Esophagus squamous epithelium (tissue), 5 donors: Measurements from ENCODE around the gene KRT8. TPM values are rescaled to one million over a fixed set of nuclear protein-coding genes. Genes with fewer than 3 reads are reported as not detected.

ENCODE experiments used
- DNase-seq: peaks from one replicate; lab custom pipeline; 2025; lab: John Stamatoyannopoulos, UW
- H3K27ac ChIP-seq, 4 donors: fragments of 200-600 bp; sonication (generic); one replicate each; pipeline ENCODE4 v1.5.1; 2016 to 2019; ENCODE audit warnings: mild to moderate bottlenecking in 1 of 4
- H3K27me3 ChIP-seq, 4 donors: fragments of 200-600 bp; sonication (generic); 1 replicate in 3 of 4; 2 replicates in 1 of 4; pipeline versions ENCODE4 v1.5.1 to v1.6.0; 2017 to 2021; ENCODE audit warnings: antibody characterized with exemption in 1 of 4
- H3K36me3 ChIP-seq, 3 donors: fragments of 200-600 bp; sonication (generic); one replicate each; pipeline ENCODE4 v1.5.1; 2016 to 2019
- H3K4me1 ChIP-seq, 3 donors: fragments of 200-600 bp; sonication (generic); one replicate each; pipeline ENCODE4 v1.5.1; 2017 to 2019
- H3K4me3 ChIP-seq, 4 donors: fragments of 200-600 bp; sonication (generic); 1 replicate in 3 of 4; 2 replicates in 1 of 4; pipeline ENCODE4 v1.5.1; 2016 to 2019; ENCODE audit warnings: mild to moderate bottlenecking in 2 of 4, moderate library complexity in 1 of 4
- H3K9me3 ChIP-seq, 3 donors: fragments of 200-600 bp; sonication (generic); one replicate each; pipeline ENCODE4 v1.5.1; 2016 to 2019
- CTCF ChIP-seq, 6 experiments: fragments of 450-650 bp in 4 of 6; fragments of 200-600 bp in 2 of 6; sonication (generic) in 2 of 6; IDR thresholded peaks; one replicate each; pipeline ENCODE4 v1.5.1; 2016 to 2019; ENCODE audit warnings: antibody characterized with exemption in 6 of 6, mild to moderate bottlenecking in 4 of 6, moderate library complexity in 4 of 6
- POLR2A ChIP-seq, 4 donors: fragments of 450-650 bp; IDR thresholded peaks; one replicate each; pipeline ENCODE4 v1.6.1; 2017; ENCODE audit warnings: antibody characterized with exemption in 4 of 4, mild to moderate bottlenecking in 4 of 4, moderate library complexity in 3 of 4
- WGBS, 2 donors: methylation state at CpG; one replicate each; pipeline ENCODE4 v1.1.5; 2018; 5-methylcytosine and 5-hydroxymethylcytosine counted together
- intact Hi-C: fragments of 100-400 bp; cut with DNase I; formaldehyde crosslinking; loops from one replicate; pipeline ENCODE4 v1.15.0; 2022
- total RNA-seq, 4 donors: library from RNA; depleted of rRNA; stranded (reverse); fragments of >200 nt; gene quantifications; one replicate each; pipeline ENCODE4 v1.1.0, GENCODE V29; 2016
- donor health status: DM: yes; HTN: yes; CAD: no.

KRT8 gene
- total RNA-seq, 4 donors from 2014 or later: 27.2 to 50.2 (median 38.2) TPM

GRCh38 chr12:52951126-52951525, 46.2 kb upstream of the KRT8 start:
- no peak for DNase-seq
- Histone ChIP-seq H3K9me3 (no peaks in the 10 kb centered on the region), H3K4me3 (no peak overlapping the region), H3K27me3 (peaks cover 0 to 15% (median 0%) of the 10 kb centered on the region in 4 donors), H3K36me3 (peaks cover 0 to 30% (median 6%) of the 10 kb centered on the region in 3 donors), H3K4me1 (peaks cover 0 to 58% (median 11%) of the 10 kb centered on the region in 3 donors), H3K27ac (no peak overlapping the region)
- no peak for TF ChIP-seq CTCF (IDR thresholded peaks at IDR 0.05)
- TF ChIP-seq POLR2A (IDR thresholded peaks at IDR 0.05): no peak
- 92 to 96% methylated on average over 1 of the region's 1 CpG for WGBS, 2 donors
- intact Hi-C loops: no loop called here

DNA sequence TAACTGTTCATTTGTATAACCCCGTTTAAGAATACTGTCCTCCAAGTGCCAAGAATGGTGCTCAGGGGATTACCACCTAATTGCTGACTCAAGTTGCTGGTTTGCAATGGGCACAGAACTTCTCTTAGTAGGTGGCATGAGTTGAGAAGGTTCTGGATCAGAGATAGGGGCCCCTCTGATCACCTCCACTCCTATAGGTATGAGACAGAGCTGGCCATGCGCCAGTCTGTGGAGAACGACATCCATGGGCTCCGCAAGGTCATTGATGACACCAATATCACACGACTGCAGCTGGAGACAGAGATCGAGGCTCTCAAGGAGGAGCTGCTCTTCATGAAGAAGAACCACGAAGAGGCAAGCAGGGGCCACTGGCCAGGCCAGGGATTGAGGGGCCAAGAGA, 45.7 kb upstream of the KRT8 start:
- intact Hi-C loops: no loop called here
- no peak for DNase-seq
- TF ChIP-seq POLR2A (IDR thresholded peaks at IDR 0.05) (no peak), CTCF (IDR thresholded peaks at IDR 0.05) (no peak)

DNA sequence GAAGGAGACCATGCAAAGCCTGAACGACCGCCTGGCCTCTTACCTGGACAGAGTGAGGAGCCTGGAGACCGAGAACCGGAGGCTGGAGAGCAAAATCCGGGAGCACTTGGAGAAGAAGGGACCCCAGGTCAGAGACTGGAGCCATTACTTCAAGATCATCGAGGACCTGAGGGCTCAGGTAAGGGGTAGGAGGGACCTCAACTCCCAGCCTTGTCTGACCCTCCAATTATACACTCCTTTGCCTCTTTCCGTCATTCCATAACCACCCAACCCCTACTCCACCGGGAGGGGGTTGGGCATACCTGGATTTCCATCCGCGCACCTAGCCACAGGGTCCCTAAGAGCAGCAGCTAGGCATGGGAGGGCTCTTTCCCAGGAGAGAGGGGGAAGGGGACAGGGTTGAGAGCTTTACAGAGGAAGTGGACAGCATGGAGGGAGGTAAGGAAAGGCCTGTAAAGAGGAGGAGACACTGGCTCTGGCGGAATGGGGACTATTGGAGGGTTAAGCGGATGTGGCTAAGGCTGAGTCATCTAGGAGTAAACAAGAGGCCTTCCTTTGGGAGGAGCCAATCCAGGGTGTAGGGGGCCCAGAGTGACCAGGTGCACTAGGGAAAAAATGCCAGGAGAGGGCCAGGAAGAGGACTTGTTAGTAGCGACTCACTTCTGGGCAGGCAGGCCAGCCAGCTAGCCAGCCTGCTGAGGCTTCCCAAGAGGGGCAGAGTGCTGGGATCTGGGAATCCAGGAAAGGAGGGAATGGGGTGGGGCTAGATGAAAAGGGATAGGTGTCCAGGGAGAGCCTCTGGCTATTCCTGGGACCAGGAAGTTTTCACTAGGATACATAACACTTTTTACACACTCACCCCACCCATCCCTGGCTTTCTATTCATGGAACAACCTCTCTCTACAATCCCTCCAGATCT, 44.8 kb upstream of the KRT8 start:
- Histone ChIP-seq H3K27ac (peak overlapping the region; percentile 85 to 90 (median 88)), H3K27me3 (peaks cover 0 to 23% (median 0%) of the 10 kb centered on the region in 4 donors), H3K36me3 (peaks cover 0 to 30% (median 6%) of the 10 kb centered on the region in 3 donors), H3K4me1 (peaks cover 0 to 64% (median 11%) of the 10 kb centered on the region in 3 donors), H3K9me3 (no peaks in the 10 kb centered on the region), H3K4me3 (peak overlapping the region; percentile 61 to 76 (median 67))
- TF ChIP-seq POLR2A (IDR thresholded peaks at IDR 0.05): peak in 1 of 4 donors; percentile 62
- peak in 1 of 6 experiments; percentile 2 for TF ChIP-seq CTCF (IDR thresholded peaks at IDR 0.05)
- intact Hi-C loops: no loop called here
- 25 to 31% methylated on average over 10 to 12 of the region's 13 CpGs for WGBS, 2 donors
- DNase-seq: no peak

More for the DNA sequence above, 45.7 kb upstream of the KRT8 start:
- 69% methylated on average over 7 of the region's 7 CpGs for WGBS, 2 donors
- Histone ChIP-seq H3K4me3 (peak overlapping the region in 3 of 4 donors; percentile 66 to 76 (median 68)), H3K27me3 (peaks cover 0 to 18% (median 0%) of the 10 kb centered on the region in 4 donors), H3K27ac (peak overlapping the region in 3 of 4 donors; percentile 85 to 90 (median 88)), H3K9me3 (no peaks in the 10 kb centered on the region), H3K36me3 (peaks cover 0 to 30% (median 6%) of the 10 kb centered on the region in 3 donors), H3K4me1 (peaks cover 0 to 64% (median 11%) of the 10 kb centered on the region in 3 donors)

DNA sequence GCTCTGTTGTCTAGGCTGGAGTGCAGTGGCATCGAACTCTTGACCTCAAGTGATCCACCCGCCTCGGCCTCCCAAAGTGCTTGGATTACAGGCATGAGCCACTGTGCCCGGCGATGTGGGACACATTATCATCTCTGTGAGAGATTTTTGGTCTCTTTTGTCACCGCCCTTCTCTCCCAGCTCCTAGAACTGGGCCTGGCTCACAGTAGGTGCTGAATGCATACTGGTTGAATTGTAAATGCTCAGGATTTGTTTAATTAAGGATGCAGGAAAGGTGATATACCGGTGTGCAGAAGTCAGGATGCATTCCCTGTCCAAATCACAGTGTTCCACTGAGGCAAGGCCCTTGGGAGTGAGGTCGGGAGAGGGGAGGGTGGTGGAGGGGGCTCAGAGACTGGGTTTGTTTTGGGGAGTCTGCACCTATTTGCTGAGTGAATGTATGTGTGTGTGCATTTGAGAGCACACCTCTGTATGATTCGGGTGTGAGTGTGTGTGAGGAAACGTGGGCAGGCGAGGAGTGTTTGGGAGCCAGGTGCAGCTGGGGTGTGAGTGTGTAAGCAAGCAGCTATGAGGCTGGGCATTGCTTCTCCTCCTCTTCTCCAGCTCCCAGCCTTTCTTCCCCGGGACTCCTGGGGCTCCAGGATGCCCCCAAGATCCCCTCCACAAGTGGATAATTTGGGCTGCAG, 43.0 kb upstream of the KRT8 start:
- Histone ChIP-seq H3K27ac (no peak overlapping the region), H3K36me3 (peaks cover 0 to 24% (median 6%) of the 10 kb centered on the region in 3 donors), H3K4me3 (peak overlapping the region in 1 of 4 donors; percentile 76), H3K9me3 (no peaks in the 10 kb centered on the region), H3K27me3 (peaks cover 0 to 23% (median 0%) of the 10 kb centered on the region in 4 donors), H3K4me1 (peaks cover 0 to 64% (median 11%) of the 10 kb centered on the region in 3 donors)
- TF ChIP-seq CTCF (IDR thresholded peaks at IDR 0.05) (no peak), POLR2A (IDR thresholded peaks at IDR 0.05) (no peak)
- WGBS, 2 donors: 74 to 78% methylated on average over 11 to 12 of the region's 12 CpGs
- intact Hi-C loops: no loop called here
- no peak for DNase-seq
